Astrocyte (in vitro differentiated cells and primary cell): ENCODE measurements around the gene PDE1C. TPM values are rescaled to one million over a fixed set of nuclear protein-coding genes. Genes with fewer than 3 reads are reported as not detected.

Experiments
- DNase-seq: peaks from one replicate; pipeline ENCODE4 v3.0.0-alpha.2; 2010; ENCODE audit warnings: low read depth
- FAIRE-seq: peaks from 2 replicates; lab custom pipeline; 2011; peaks lifted over from hg19 to GRCh38; lab: Jason Lieb, UNC
- H2AFZ ChIP-seq: 2 replicates; pipeline ENCODE4 v1.6.0; 2012; ENCODE audit warnings: low read depth, low read length, inconsistent platforms
- H3K27ac ChIP-seq: 2 replicates; pipeline ENCODE4 v1.5.1; 2011; ENCODE audit warnings: low read depth, low read length, inconsistent platforms
- H3K27me3 ChIP-seq: 2 replicates; pipeline ENCODE4 v1.6.0; 2011; ENCODE audit warnings: low read length, inconsistent platforms; ENCODE audit not compliant: insufficient read depth
- H3K36me3 ChIP-seq: 2 replicates; pipeline ENCODE4 v1.5.1; 2011; ENCODE audit warnings: low read length, inconsistent platforms; ENCODE audit not compliant: insufficient read depth
- H3K4me1 ChIP-seq: 2 replicates; pipeline ENCODE4 v1.5.1; 2011; ENCODE audit warnings: low read length, inconsistent platforms; ENCODE audit not compliant: insufficient read depth
- H3K4me2 ChIP-seq: 2 replicates; pipeline ENCODE4 v1.6.0; 2012; ENCODE audit warnings: low read length, inconsistent platforms
- H3K4me3 ChIP-seq: 2 replicates; pipeline ENCODE4 v1.5.1; 2011; ENCODE audit warnings: low read depth, mild to moderate bottlenecking, low read length, inconsistent platforms; ENCODE audit not compliant: insufficient read depth
- H3K79me2 ChIP-seq: 2 replicates; pipeline ENCODE4 v1.6.0; 2012; ENCODE audit warnings: mild to moderate bottlenecking, low read length, inconsistent platforms; ENCODE audit not compliant: insufficient read depth
- H3K9ac ChIP-seq: 2 replicates; pipeline ENCODE4 v1.6.0; 2012; ENCODE audit warnings: mild to moderate bottlenecking, low read length, inconsistent platforms
- H3K9me3 ChIP-seq: 2 replicates; pipeline ENCODE4 v1.5.1; 2012; ENCODE audit warnings: low read depth, mild to moderate bottlenecking, low read length, inconsistent platforms; ENCODE audit not compliant: insufficient read depth
- H4K20me1 ChIP-seq: 2 replicates; pipeline ENCODE4 v1.6.0; 2012; ENCODE audit warnings: low read length, inconsistent platforms; ENCODE audit not compliant: insufficient read depth
- H3K27ac Mint-ChIP-seq: one replicate; pipeline ENCODE4 v1.8.0; 2021; ENCODE audit warnings: mild to moderate bottlenecking, mixed read lengths; ENCODE audit not compliant: unreplicated experiment
- H3K27me3 Mint-ChIP-seq: one replicate; pipeline ENCODE4 v1.8.0; 2021; ENCODE audit warnings: low read depth, mixed read lengths; ENCODE audit not compliant: unreplicated experiment
- H3K36me3 Mint-ChIP-seq: one replicate; pipeline ENCODE4 v1.8.0; 2021; ENCODE audit warnings: low read depth, mixed read lengths; ENCODE audit not compliant: unreplicated experiment
- H3K4me1 Mint-ChIP-seq: one replicate; pipeline ENCODE4 v1.8.0; 2021; ENCODE audit warnings: low read depth, mixed read lengths; ENCODE audit not compliant: unreplicated experiment
- H3K4me3 Mint-ChIP-seq: one replicate; pipeline ENCODE4 v1.8.0; 2021; ENCODE audit warnings: mild to moderate bottlenecking, moderate library complexity, mixed read lengths; ENCODE audit not compliant: unreplicated experiment
- H3K9me3 Mint-ChIP-seq: one replicate; pipeline ENCODE4 v1.8.0; 2021; ENCODE audit warnings: mild to moderate bottlenecking, mixed read lengths; ENCODE audit not compliant: unreplicated experiment
- EZH2 ChIP-seq: IDR thresholded peaks from 2 replicates; pipeline ENCODE4 v1.6.1; 2012; ENCODE audit warnings: mild to moderate bottlenecking, low read length, inconsistent platforms; ENCODE audit not compliant: insufficient read depth
- total RNA-seq: library from RNA; stranded (reverse); gene quantifications from 2 replicates; pipeline ENCODE4 v1.2.1, GENCODE V29; 2021
- TF ChIP-seq, protein P1 (sequence below): IDR thresholded peaks from 2 replicates; pipeline ENCODE4 v1.5.1; 2011; ENCODE audit warnings: low read depth, mild to moderate bottlenecking, inconsistent platforms, low read length, moderate library complexity; ENCODE audit not compliant: insufficient read depth

PDE1C gene
- total RNA-seq, 1 donor from 2014 or later = 31.6 TPM

GRCh38 chr7:31922848-31923247 lies 147.4 kb downstream of the PDE1C start:
- Histone ChIP-seq H3K4me1 (no peaks in the 10 kb centered on the region), H3K4me2 (no peak overlapping the region), H3K79me2 (peaks cover 21% of the 10 kb centered on the region), H2AFZ (no peak overlapping the region), H3K27me3 (no peaks in the 10 kb centered on the region), H3K9me3 (no peaks in the 10 kb centered on the region), H3K36me3 (no peaks in the 10 kb centered on the region), H3K9ac (no peak overlapping the region), H4K20me1 (no peaks in the 10 kb centered on the region), H3K27ac (no peak overlapping the region), H3K4me3 (no peak overlapping the region)
- no peak for DNase-seq
- Mint-ChIP-seq H3K36me3 (peaks cover 4% of the 10 kb centered on the region), H3K27ac (no peak overlapping the region), H3K4me3 (no peak overlapping the region), H3K4me1 (no peaks in the 10 kb centered on the region), H3K9me3 (peaks cover 2% of the 10 kb centered on the region), H3K27me3 (no peaks in the 10 kb centered on the region)
- no peak for FAIRE-seq
- TF ChIP-seq, protein P1, sequence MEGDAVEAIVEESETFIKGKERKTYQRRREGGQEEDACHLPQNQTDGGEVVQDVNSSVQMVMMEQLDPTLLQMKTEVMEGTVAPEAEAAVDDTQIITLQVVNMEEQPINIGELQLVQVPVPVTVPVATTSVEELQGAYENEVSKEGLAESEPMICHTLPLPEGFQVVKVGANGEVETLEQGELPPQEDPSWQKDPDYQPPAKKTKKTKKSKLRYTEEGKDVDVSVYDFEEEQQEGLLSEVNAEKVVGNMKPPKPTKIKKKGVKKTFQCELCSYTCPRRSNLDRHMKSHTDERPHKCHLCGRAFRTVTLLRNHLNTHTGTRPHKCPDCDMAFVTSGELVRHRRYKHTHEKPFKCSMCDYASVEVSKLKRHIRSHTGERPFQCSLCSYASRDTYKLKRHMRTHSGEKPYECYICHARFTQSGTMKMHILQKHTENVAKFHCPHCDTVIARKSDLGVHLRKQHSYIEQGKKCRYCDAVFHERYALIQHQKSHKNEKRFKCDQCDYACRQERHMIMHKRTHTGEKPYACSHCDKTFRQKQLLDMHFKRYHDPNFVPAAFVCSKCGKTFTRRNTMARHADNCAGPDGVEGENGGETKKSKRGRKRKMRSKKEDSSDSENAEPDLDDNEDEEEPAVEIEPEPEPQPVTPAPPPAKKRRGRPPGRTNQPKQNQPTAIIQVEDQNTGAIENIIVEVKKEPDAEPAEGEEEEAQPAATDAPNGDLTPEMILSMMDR = no peak
- TF ChIP-seq EZH2 = no peak

DNA sequence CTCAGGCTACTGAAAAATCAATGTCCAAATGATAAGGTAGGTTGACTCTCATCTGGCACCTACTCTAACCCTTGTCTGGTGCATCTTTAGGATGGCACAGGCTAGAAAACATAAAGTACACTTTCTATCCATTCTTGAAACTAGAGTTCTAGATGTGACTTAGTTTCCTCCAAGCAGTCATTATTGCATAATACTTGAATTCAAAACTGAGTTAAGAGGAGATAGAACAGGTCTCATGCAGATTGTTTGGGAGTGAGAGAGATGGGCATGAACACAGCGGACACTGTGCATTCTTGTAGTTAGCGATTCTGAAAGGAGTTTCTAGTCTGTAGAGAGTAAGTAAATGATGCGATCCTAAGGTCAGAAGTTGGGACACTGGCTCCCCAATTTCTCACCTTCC lies 149.2 kb downstream of the PDE1C start:
- no peaks in the 10 kb centered on the region for H3K9me3 ChIP-seq
- no peak overlapping the region for H2AFZ ChIP-seq
- Mint-ChIP-seq H3K4me3 (no peak overlapping the region), H3K27ac (no peak overlapping the region), H3K36me3 (peaks cover 2% of the 10 kb centered on the region), H3K27me3 (no peaks in the 10 kb centered on the region), H3K4me1 (no peaks in the 10 kb centered on the region), H3K9me3 (no peaks in the 10 kb centered on the region)
- H3K4me3 ChIP-seq = no peak overlapping the region
- TF ChIP-seq, protein P1 = no peak
- TF ChIP-seq EZH2 = no peak
- no peak overlapping the region for H3K27ac ChIP-seq
- H4K20me1 ChIP-seq = no peaks in the 10 kb centered on the region
- no peak overlapping the region for H3K4me2 ChIP-seq
- no peak for DNase-seq
- H3K79me2 ChIP-seq = peaks cover 13% of the 10 kb centered on the region
- H3K36me3 ChIP-seq = no peaks in the 10 kb centered on the region
- no peaks in the 10 kb centered on the region for H3K4me1 ChIP-seq
- no peak overlapping the region for H3K9ac ChIP-seq
- no peaks in the 10 kb centered on the region for H3K27me3 ChIP-seq
- no peak for FAIRE-seq

DNA sequence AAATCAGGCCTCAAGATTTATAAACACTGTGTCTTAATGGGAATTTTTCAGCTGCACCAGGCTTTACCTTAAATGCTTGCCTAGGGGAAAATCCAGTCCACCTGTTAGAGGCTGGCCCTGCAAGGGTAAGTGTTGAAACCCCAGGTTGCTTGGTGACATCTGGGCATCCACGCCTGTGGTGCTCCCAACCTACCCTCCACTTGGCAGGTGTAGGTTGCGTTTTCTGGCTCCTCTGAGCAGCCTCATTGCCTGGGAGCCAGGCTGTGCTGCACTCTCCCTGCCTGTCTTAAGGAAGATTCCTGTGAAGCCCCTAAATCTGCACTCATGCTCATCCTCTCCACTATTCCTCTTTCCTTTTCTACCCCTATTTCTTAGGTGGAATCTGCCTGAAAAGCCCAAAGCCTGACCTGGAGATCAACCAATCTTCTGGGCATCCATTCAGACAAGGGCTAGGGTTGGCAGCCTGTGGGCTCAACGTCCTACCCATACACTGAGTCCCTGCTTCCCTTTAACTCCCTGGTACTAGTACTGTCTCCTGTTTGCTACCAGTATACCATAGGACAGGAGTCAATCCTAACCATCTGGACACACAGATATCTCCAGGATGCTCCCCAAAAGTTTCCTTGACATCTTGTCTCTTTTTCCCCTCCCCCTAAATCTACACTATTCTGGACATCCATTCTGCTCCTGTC lies 150.4 kb downstream of the PDE1C start:
- FAIRE-seq (no peak), DNase-seq (no peak)
- Mint-ChIP-seq H3K27ac (no peak overlapping the region), H3K9me3 (no peaks in the 10 kb centered on the region), H3K36me3 (peaks cover 2% of the 10 kb centered on the region), H3K27me3 (no peaks in the 10 kb centered on the region), H3K4me3 (no peak overlapping the region), H3K4me1 (no peaks in the 10 kb centered on the region)
- Histone ChIP-seq H3K4me1 (no peaks in the 10 kb centered on the region), H3K9ac (no peak overlapping the region), H3K27ac (no peak overlapping the region), H3K27me3 (no peaks in the 10 kb centered on the region), H3K4me2 (no peak overlapping the region), H3K9me3 (no peaks in the 10 kb centered on the region), H3K36me3 (no peaks in the 10 kb centered on the region), H4K20me1 (no peaks in the 10 kb centered on the region), H2AFZ (no peak overlapping the region), H3K79me2 (peaks cover 16% of the 10 kb centered on the region), H3K4me3 (no peak overlapping the region)
- TF ChIP-seq EZH2 = no peak
- TF ChIP-seq, protein P1 = no peak
